Measurements from ENCODE around the gene RAB7B.

DNA sequence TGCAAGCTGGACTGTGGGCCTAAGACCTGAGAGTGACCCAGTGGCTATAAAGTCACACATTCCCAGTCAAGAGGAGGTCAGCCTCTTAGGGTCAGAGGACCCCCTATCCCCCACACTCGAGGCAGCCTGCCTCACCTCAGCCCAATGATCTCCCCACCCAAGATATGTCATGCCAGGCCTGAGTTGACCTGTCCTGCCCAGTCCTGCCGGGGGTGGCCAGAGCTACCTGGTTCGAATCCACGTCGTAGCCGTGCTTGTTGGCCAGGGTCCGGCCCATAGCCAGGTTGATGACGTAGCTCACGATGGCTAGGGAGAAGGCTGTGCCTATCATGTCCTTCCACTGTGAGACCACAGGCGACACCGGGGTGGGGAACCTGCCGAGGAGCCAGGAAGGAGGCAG lies 75.5 kb downstream of the RAB7B start:
- TF ChIP-seq, protein P1, sequence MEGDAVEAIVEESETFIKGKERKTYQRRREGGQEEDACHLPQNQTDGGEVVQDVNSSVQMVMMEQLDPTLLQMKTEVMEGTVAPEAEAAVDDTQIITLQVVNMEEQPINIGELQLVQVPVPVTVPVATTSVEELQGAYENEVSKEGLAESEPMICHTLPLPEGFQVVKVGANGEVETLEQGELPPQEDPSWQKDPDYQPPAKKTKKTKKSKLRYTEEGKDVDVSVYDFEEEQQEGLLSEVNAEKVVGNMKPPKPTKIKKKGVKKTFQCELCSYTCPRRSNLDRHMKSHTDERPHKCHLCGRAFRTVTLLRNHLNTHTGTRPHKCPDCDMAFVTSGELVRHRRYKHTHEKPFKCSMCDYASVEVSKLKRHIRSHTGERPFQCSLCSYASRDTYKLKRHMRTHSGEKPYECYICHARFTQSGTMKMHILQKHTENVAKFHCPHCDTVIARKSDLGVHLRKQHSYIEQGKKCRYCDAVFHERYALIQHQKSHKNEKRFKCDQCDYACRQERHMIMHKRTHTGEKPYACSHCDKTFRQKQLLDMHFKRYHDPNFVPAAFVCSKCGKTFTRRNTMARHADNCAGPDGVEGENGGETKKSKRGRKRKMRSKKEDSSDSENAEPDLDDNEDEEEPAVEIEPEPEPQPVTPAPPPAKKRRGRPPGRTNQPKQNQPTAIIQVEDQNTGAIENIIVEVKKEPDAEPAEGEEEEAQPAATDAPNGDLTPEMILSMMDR (conservative IDR thresholded peaks at IDR 0.05 in 1 of 2, IDR thresholded peaks at IDR 0.05 in 1 of 2; ENCODE audit: extremely low read depth in 1 of 2, insufficient read depth in 1 of 2, low read depth in 1 of 2, low read length in 2 of 2), result no peak
- no peak for TF ChIP-seq EZH2 (IDR thresholded peaks at IDR 0.05; ENCODE audit: borderline replicate concordance, low read length)
